GM18870 (cell line): Measurements from ENCODE around the gene CEP20.

Experiments used
- ATAC-seq: cut with Tn5 transposase; IDR thresholded peaks from one replicate; pipeline ENCODE4 v1.9.1; 2021; ENCODE audit warnings: moderate library complexity; ENCODE audit not compliant: unreplicated experiment

The CEP20 gene

GRCh38 chr16:15834502-15834901 is 53.9 kb downstream of the CEP20 start:
- no peak for ATAC-seq

DNA sequence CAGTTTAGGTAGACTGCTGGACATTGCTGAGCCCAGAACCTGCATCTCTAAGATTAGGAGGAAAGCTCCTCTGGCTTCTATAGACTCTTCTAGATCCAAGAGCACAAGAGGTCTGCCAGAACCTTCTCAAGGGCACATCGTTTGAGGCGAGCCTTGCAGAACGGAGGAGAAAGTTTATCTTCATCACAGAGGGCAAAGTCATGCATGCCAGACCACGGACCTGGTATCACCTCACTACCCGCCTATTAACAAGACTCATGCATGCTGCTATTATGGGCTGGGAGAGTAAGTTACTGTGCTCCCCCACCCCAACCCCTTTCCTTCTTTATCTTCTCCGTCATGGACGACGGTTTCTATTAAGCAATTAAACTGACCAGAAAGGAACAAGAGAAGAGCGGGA is 54.9 kb downstream of the CEP20 start:
- no peak for ATAC-seq

GRCh38 chr16:15832241-15832640 is 56.2 kb downstream of the CEP20 start:
- ATAC-seq, result no peak

DNA sequence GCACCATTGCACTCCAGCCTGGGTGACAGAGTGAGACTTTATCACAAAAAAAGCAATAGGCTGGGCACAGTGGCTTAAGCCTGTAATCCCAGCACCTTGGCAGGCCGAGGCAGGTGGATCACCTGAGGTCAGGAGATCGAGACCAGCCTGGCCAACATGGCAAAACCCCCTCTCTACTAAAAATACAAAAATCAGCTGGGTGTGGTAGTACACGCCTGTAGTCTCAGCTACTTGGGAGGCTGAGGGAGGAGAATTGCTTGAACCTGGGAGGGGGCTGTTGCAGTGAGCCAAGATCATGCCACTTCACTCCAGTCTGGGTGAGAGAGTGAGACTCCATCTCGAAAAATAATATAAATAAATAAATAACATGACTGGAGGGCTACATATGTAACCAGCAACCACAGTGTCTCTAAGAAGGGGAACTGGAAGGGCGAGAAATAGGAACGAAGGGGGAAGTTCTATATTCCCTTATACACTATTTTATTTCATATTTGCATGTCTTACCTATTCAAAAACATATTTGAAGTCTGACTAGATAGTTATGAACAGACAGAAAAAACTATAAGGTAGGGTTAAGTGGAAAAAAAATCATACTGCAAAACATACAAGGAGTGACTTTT is 57.5 kb downstream of the CEP20 start:
- ATAC-seq, result no peak

- ATAC-seq, result no peak
These were observed 58.9 kb downstream of the CEP20 start for GRCh38 chr16:15829460-15829859.

DNA sequence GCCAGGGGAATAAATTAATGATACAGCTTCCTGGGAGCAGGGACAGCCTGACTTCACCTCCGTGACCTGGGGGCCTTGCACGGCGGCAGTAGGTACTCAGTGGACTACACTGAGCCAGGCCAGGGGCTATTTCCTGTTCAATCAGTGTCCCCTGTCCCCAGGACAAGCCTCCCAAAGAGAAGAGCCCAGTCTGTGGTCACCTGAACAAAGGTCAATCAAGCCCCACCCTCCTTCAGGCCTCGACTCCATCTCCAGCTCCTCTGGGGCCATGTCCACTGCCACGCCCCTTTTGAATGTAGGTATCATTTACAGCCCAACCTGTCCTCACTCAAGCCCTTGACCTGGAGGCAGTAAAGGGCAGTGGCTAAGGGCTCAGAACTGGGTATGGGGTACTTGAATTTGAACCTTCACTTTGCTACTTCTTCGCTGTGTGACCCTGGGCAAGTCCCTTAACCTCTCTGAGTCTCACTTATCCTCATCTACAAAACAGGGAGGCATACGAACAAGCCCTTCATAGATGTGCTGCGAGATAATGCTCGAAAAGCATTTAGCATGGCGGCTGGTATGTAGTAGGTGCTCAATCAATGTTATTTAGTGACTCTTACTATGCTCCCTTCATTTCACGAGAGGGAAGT is 60.6 kb downstream of the CEP20 start:
- ATAC-seq, result no peak

GRCh38 chr16:15827299-15827698 is 61.1 kb downstream of the CEP20 start:
- ATAC-seq, result no peak

DNA sequence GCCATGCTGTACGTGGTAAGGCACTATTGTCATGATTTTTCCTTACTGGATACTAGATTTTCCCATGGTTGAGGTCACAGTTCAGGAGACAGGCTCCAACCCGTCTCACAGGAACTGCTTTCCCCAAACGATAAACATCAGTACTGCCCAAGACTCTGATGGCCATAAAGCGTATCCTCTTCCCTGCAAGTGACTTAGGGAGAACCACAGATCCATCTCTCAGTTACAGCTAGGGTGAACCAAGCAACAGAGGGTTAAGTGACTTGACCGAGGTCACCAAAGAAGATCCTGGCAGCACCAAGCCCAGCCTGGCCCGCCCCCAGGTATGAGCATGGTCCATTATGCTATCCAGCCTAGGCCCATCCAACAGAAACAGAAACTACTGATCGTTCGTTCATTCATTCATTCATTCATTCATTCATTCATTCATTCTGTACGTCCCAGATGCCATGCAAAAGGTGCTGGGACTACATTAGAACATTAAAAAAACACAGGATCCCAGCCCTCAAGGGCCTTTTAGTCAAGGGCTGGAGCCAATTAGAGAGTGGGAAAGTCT is 62.6 kb downstream of the CEP20 start:
- no peak for ATAC-seq

- no peak for ATAC-seq
These were observed 65.4 kb downstream of the CEP20 start for GRCh38 chr16:15822957-15823356.

GRCh38 chr16:15820837-15821236 is 67.6 kb downstream of the CEP20 start:
- ATAC-seq, result no peak

DNA sequence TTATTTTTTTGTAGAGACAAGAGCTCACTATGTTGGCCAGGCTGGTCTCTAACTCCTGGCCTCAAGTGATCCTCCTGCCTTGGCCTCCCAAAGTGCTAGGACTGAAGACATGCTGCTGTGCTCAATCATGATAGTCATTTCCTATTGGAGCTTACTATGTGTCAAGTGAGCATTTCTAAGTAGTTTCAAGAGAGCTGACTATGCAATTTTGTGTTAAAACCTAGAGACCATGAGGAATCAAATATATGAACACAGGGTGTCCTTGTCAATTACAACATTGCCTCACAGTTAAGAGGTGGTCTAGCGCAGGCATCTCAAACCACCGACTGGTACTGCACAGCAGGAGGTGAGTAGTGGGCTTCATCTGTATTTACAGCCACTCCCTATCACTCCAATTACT is 69.4 kb downstream of the CEP20 start:
- no peak for ATAC-seq

DNA sequence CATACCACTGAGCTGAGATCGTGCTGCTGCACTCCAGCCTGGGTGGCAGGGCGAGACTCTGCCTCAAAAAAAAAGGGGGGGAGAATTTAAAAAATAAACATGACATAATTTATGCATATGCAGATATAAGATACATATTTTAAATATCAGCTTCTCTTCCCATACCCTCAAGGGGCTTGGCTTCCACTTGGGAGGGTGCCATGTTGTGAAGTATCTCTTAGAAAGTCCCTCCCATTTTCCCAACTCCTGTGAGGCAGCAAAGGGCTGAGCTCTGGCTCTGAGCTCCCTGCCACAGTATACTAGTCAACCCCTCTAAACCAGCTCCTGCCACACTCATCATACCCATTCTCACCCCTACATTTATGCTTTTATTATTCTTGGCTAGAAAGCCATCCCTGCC is 71.0 kb downstream of the CEP20 start:
- no peak for ATAC-seq

GRCh38 chr16:15816228-15816627 is 72.2 kb downstream of the CEP20 start:
- ATAC-seq, result no peak
